ENCODE measurements around the gene FAM53A.
"Not testable (repeated sequence)": the region's sequence is repeated elsewhere in the genome, so short reads cannot be mapped to it uniquely, and the experiment has no call there.

Gene FAM53A

DNA sequence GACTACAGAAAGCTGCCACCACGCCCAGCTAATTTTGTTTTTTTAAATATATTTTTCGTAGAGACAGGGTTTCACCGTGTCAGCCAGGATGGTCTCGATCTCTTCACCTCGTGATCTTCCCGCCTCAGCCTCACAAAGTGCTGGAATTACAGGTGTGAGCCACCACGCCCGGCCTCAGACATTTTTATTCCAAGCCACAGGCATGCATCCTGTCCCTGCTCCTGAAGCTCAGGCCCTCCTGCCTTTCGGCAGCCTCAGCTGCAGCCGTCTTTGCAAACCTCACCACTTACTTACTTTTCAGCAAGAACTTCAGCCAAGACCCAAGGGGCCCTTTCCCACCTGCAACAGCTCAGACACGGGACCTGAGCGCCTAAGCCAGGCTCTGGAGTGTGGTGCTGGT, 26.0 kb downstream of the FAM53A start:
- no peak for DNase-seq

DNA sequence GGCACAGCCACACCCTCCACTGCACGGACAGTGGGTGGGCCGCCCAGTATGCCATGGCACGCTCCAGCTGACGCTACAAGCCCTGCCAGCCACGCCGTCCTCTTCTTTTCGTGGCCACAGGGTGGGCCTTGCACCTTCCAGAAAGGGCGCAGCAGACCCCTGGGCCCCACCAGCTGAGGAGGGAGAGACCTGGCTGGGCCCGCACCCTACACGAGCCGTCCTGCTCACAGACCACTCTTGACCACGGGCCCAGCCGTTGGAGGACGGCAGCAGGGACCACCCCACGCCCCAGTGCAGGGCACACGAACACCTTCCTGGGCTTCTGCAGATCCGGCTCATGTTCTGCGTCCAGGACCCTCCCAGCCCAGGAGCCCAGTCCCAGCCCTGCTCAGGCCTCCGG, 27.1 kb downstream of the FAM53A start:
- DNase-seq, result no peak

DNA sequence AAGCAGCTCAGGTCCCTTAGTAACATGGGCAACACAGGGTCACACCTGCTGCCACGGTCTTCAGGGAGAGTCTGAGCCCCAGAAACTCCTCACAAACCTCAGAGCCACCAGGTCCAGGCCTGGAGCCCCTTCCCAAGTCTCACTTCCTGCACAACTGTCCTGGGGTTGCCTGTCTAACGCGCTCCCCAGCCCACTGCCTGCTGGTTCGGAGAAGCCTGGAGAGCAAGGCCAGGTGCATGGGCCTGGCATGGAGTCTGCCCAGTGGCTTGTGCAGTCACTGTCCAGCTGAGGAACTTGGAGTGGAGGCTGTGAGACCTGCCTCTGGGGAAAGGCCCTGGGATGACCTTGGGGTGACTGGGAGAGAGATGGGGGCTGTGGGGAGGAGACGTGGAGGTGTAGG, 28.0 kb downstream of the FAM53A start:
- DNase-seq, result no peak

DNA sequence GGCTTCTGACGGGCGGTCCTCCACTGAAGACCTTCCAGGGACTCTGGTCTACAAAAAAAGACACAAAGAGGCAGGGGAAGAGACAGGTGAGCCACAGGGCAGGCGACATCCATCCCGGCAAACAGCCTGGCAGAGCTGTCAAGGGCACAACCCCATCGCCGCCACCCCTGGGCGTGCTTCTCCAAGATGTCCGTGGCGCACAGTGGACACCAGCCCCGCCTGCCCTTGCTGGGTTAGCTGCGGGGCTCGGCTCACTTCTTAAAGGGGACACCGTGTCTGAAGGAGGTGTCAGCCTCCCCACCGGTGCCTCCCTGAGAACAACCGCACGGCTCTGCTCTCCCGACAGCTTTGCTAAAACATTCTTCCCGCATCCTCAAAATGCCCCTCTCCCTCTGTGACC, 28.4 kb downstream of the FAM53A start:
- no peak for DNase-seq

DNA sequence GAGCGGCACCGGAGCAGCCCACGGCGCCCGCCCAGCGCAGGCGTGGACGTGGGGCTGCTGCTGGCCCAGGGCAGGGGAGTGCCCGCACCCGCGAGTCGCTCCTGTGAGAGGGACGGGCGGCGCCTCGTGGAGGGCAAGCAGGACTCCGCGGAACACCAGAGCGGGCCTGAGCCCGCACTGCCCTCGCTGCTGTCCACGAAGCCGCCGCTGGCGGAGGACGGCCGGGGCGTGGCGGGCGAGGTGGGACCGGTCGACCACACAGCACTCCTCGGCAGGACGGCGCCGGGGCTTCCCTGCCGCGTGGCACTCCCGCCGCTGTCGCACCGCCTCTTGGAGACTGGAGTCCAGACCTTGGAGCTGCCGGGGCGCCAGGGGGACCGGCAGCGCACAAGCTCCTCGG, 29.0 kb downstream of the FAM53A start:
- no peak for DNase-seq

DNA sequence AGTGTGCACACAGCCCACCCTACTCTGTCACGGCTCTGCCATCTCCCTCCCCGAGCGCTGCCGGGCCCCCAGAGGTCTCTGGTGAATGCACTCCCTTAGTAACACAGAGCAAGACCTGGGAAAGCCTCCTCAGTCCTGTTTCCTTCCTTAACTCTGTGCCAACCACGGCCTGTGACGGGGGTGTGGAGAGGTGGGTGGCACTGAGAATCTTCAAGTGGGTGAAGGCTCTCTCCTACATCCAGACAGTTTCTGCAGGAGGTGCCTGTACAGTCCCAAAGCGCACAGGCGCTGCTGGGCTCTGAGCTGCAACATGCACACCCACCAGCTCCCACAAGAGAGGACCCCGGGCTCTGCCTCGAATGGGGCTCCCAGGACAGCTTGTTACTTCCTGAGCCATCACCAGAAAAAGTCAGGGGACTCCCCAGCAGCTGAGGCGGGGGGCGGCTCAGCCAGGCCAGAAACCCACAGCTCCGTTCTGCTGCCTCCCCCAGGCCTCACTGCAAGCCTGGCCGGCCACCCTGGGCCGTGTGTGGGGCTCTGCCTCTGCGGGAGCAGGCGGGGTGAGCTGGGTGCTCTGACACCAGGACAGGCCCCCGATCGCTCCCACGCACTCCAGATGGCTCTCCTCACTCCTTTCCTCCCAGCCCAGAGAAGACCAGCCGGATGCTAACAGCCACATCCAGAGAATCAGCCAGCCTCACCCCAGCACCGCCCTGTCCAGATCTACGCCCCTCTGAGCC, 29.7 kb downstream of the FAM53A start:
- DNase-seq, result no peak

DNA sequence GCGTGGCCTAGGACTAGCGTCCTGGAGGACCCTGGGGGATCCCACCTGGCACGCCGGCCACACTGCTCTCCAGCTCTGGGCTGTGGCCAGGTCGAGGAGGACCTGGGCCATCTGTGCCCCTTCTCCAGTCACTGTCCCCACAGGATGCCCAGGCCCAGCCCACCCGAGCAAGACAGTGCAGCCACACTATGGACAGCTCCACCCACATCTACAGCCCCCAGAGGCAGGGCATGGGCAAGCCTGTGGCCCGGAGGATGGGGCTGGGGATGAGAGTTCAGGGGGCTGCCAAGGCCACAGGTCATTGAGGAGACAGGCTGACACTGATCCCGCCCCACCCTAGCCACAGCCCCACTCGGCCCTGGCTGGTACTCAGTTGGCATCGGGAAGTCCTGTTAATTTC, 30.3 kb downstream of the FAM53A start:
- no peak for DNase-seq

DNA sequence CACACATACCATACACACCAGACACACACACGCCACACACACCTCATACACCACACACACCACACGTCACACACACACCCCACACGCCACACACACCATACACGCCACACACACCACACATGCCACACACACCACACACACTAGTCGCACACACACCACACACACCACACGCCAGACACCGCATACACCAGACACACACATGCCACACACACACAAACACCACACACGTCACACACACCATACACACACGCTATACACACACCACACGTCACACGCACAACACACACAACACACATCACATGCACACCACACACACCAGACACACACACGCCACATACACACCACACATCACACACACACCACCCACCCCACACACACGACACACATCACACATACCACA, 32.0 kb downstream of the FAM53A start:
- no peak for DNase-seq

DNA sequence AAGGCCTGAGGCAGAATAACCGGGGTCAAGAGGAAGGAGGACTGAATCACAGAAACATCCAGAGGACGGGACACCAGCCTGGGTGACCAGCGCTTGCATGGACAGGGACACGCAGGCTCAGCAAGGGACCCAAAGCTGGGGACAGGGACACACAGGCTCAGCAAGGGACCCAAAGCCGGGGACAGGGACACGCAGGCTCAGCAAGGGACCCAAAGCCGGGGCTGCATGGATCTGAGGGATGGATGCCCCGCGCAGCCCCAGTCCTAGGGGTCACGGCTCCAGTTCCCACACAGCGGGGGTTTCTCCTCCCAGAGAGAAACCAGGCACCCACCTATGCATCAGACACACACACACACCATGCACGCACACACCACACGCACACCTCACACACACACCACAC, 32.5 kb downstream of the FAM53A start:
- no peak for DNase-seq

DNA sequence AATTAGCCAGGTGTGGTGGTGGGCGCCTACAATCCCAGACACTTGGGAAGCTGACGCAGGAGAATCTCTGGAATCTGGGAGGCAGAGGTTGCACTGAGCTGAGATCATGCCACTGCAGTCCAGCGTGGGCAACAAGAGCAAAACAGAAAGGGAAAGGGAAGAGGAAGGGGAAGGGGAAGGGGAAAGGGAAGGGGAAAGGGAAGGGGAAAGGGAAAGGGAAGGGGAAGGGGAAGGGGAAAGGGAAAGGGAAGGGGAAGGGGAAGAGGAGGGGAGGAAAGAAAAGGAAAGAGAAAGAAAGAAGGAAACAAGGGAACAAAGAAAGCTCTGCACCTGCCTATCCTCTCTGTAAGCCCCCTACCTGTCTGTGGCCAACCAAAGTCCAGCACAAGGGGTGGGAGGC, 35.2 kb downstream of the FAM53A start:
- DNase-seq, result no peak

DNA sequence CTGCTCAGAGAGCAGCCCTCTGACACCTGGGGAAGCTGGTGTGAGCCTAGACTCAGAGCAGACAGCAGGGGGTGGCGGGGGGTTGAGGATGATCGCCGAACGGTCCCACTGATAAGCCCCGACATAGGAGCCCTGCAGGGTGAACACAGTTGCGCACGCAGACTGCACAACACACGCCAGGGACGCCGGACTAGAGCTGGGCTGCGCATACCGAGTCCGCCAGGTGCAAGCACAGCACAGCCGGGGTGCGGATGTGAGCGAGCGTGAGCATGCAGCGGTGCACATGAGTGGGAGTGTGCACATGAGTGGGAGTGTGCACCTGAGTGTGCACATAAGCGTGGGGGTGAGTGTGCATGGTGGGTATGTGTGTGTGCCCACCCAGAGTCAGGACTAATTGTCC, 36.7 kb downstream of the FAM53A start:
- no peak for DNase-seq

DNA sequence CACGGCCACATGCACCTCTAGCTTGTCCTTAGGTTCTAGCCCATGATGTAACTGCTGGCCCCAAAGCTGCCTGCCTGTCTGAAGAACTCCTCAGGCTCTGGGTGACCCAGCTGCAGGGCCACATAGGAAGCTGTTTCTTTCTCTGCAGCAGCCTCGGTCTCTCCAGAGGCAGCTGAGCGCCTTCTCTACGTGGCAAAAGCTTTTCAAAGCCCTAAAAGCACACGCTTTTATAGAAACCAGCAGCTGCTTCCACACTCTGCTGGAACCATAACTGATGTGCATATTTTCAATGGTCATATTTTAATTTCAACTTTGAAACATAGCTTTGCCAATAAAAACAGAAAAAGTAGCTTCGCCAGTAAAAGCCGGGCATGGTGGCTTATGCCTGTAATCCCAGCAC, 37.4 kb downstream of the FAM53A start:
- no peak for DNase-seq

DNA sequence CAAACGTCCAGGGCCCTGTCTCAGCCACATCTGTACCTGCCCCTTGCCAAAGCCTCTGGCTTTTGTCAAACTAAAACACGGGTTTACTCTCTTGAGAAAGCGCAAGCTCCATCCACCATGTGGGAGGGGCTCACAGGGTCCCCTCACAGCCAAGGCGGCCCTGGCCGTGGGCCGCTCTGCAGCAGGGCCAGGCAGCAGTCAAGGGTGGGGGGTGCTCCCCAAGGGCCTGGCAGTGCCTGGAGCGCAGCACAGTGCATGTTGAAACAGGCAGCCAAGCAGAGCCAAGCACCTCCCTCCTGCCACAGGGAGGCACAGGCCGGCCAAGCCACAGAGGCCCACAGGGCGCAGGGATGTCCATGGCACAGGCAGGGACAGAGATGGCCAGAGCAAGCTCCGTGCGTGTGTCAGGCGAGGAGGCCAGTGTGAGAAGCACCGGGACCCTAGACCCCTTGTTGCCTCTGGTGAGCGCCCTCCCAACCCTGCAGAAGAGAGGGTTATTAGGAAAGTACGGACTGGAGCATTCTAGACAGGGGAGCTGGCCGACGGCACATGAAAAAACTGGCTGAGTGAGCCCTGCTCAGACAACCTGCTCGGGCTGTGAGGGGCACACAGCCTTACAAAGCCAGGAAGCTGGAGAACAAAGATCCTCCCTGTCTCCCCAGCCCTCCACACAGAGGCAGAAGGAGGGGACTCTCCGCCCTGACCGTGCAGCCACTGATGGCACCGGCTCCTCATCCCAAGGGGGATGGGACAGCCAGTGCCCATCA, 39.0 kb downstream of the FAM53A start:
- no peak for DNase-seq

DNA sequence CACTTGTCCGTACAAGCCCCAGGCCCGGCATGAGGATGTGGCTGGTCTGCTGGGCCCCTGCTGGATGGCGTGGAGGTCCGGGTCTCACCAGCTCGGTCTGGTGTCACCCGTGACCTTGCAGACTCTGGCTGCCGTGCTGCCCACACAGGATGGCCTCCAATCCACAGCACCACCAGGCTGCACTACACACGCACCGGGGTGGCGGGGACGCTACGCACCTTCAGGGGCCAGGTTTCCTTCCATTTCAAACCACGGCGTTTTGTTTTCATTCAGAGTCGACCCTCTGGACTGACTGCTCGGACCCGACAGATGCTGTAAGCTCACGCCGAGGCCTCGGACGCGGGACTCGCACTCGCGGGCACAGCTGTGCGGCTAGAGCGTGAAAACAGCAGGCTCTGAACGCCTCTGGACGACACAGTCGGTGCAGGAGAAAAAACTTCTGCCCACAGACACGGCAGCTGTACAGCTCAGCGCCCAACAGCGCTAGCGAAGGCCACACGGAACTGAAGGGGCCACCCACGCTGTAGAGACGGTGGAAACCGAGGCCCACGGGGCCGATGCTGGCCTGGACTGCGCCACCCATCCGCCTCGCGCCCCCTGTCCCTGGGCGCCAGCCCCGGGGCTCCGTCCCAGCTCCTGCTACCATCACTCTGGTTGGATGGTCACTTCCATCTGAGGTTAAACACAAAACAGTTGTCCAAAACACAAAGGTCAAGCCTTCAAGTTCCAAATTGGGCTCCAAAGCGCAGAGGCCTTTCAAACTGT, 40.0 kb downstream of the FAM53A start:
- DNase-seq, result no peak

DNA sequence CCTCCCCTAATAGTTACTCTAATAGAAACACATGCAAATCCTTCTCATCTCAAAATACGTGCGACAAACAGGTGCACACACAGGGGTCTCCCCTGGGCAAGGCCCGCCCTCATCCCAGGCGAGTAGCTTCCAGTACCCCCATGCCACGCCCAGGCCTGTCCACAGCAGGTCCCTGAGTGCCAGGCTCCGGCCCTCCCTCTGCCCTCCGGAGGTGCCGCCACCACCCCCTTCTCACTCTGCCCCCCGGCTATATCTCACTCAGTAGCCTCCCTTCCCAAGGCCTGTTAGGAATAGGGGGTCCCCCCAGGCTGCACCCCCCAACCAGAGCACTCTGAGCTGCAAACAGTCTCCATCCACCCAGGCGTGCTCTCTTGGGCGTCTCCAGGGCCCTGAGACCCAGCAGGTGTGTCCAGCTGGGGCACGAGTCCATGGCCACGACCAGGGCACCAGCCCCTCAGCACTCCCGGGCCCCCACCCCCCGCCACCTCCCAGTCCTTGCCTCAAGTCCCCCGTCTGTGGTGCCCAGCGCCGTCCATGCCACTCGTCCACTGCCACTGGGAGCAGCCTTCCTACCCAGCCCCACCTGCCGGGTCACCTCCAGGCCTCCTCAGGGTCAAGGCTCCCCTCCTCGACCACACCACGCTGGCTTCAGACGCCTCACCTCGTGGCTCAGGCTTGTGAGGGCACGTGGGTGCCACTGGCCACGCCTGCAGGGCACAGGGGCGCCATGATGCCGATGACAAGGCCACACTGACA, 41.7 kb downstream of the FAM53A start:
- no peak for DNase-seq

DNA sequence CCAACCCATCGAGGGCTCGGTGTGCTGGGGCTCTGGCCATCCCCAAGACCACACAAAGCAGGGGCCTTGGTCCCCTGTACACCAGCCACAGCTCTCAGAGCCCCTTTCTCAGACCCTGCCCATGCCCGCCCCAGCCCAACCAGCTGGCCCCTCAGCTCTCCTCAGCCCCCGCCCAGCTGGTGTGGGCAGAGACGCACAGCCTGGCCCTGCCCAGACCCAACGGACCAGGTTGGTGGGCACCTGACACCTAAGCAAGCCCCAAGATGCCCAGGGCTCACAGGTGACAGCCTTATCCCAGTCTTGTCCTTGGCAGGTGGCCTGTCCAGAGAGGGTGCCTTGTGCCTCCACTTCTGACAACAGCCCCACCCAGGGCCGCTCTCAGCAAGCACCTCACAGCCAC, 42.4 kb downstream of the FAM53A start:
- DNase-seq, result no peak

DNA sequence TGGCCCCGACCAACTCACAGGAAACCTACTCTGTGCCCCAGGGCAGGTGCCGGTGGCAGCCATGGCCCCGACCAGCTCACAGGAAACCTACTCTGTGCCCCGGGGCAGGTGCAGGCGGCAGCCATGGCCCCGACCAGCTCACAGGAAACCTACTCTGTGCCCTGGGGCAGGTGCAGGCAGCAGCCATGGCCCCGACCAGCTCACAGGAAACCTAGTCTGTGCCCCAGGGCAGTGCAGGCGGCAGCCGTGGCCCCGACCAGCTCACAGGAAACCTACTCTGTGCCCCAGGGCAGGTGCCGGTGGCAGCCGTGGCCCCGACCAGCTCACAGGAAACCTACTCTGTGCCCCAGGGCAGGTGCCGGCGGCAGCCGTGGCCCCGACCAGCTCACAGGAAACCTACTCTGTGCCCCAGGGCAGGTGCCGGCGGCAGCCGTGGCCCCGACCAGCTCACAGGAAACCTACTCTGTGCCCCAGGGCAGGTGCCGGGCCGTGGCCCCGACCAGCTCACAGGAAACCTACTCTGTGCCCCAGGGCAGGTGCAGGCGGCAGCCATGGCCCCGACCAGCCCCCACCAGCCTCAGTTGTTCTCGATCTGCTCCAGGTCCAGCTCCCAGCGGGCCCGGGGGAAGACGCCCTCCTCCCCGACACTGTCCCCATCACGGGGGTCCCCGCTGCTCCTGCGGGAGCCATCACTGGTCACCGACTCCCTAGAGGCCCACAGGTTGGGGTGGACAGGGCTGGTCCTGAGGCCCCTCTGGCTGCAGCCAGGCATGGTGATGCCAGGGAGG, 43.2 kb downstream of the FAM53A start:
- not testable (repeated sequence) for DNase-seq

DNA sequence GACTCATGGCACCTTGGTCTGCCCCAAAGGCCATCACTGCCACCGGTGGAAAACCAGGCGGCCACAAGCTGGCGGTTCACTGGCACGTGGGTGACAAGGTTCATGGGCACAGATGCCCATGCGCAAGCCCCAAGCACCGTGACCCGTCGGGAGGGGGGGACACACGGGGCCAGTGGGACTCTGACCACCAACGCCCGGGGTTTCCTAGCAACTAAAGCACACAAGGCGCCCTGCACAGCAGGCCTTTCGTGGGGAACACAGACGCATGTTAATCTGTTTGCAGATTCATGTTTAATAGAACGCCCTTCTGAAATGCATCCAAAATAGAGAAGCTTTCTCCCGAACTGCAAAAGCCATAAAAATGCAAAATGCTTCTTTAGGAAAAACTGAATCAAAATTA, 43.9 kb downstream of the FAM53A start:
- no peak for DNase-seq

DNA sequence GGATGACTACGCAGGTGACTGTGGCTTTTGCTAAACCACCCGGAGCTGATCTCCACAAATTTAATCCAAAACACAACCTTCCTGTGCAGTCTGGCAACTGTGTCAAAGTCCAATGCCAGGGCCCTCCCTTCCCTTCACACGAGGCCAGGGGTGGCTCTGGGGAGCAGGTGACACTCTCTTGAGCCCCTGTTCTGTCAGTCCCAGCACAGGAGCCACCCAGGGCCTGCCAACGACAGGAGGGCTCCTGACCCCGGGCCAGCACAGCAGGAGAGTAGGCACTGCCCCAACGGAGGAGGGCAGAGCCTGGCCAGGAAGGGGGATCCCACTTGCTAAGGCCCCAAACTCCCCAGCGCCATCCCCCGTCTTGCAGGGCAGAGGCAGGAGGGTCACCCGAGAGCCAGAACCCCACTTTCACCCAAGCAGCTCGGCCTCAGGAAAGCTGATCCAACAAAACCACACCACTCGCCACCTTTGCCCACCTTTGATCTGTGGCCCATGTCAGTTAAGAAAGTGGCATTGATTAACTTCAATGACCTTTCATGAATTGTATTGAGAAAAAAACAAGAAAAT, 44.7 kb downstream of the FAM53A start:
- DNase-seq, result no peak

DNA sequence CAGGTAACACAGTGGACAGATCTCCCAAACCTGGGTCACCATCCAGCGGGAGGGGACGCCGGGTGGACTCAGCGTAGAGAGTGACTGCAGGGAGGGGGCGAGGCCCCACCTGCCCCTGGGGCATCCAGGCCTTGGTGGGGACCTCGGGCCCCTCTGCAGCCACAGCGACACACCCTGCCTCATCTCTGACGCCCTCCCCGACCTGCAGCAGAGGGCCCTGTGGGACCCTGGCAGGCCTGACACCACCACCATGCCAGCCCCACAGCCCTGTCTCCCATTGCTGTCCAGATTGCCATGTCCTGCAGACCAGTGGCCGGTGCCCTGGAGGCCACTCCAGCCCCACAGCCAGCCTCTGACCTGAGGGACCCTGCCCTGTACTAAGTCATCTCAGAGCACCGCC, 45.2 kb downstream of the FAM53A start:
- no peak for DNase-seq

DNA sequence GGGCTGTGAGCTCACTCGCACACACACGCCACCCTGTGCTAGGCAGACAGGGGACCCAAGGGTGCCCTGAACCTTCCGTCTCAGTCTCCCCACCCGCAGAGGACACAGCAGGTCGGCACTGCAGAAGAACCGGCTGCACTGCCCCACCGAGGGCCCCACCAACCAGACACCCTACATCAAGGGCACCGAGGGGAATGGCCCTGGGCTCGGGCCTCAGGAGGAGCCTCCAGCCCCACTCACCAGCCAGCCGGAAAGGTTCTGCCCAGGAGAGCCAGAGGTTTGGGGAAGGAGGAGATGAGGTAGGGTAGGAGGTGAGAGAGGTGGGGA, 45.9 kb downstream of the FAM53A start:
- no peak for DNase-seq

All from CD4-positive, alpha-beta T cell treated with Interleukin-6 for 4 hours (primary cell).